BE2C (cell line): Measurements from ENCODE around the gene CMAS.

Source experiments
- DNase-seq: peaks from one replicate; pipeline ENCODE4 v3.0.0-alpha.2; 2020
- H3K27me3 ChIP-seq: fragments of 250-450 bp; sonication (Bioruptor Pico); 2 replicates; pipeline ENCODE4 v1.5.1; 2020; ENCODE audit warnings: mild to moderate bottlenecking
- H3K36me3 ChIP-seq: fragments of 250-450 bp; sonication (Bioruptor Pico); 2 replicates; pipeline ENCODE4 v1.5.1; 2020; ENCODE audit warnings: mild to moderate bottlenecking
- H3K4me1 ChIP-seq: fragments of 250-450 bp; sonication (Bioruptor Pico); 2 replicates; pipeline ENCODE4 v1.5.1; 2020
- H3K4me3 ChIP-seq: 2 replicates; pipeline ENCODE4 v1.5.1; 2011; ENCODE audit warnings: low read depth, low read length
- H3K9me3 ChIP-seq: fragments of 250-450 bp; sonication (Bioruptor Pico); 2 replicates; pipeline ENCODE4 v1.5.1; 2020
- TF ChIP-seq, protein P1 (sequence below): IDR thresholded peaks from 2 replicates; pipeline ENCODE4 v1.5.1; 2012; ENCODE audit warnings: mild to moderate bottlenecking, low read depth, low read length

The CMAS gene

DNA sequence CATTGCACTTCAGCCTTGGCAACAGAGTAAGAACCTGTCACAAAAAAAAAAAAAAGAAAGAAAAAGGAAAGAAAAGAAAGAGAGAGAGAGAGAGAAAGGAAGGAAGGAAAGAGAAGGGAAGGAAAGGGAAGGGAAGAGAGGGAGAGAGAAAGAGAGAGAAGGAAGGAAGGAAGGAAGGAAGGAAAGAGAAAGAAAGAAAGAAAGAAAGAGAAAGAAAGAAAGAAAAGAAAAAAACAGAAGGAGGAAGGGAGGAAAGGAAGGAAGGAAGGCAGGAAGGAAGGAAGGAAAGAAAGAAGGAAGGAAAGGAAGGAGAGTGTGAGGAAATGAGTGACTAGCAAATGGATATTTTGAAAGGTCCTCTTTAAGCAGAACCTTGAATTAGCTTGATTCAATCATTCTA is 13.3 kb upstream of the CMAS start:
- TF ChIP-seq, protein P1, sequence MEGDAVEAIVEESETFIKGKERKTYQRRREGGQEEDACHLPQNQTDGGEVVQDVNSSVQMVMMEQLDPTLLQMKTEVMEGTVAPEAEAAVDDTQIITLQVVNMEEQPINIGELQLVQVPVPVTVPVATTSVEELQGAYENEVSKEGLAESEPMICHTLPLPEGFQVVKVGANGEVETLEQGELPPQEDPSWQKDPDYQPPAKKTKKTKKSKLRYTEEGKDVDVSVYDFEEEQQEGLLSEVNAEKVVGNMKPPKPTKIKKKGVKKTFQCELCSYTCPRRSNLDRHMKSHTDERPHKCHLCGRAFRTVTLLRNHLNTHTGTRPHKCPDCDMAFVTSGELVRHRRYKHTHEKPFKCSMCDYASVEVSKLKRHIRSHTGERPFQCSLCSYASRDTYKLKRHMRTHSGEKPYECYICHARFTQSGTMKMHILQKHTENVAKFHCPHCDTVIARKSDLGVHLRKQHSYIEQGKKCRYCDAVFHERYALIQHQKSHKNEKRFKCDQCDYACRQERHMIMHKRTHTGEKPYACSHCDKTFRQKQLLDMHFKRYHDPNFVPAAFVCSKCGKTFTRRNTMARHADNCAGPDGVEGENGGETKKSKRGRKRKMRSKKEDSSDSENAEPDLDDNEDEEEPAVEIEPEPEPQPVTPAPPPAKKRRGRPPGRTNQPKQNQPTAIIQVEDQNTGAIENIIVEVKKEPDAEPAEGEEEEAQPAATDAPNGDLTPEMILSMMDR: no peak
- no peaks in the 10 kb centered on the region for H3K4me1 ChIP-seq
- H3K9me3 ChIP-seq: no peaks in the 10 kb centered on the region
- no peak overlapping the region for H3K4me3 ChIP-seq
- no peaks in the 10 kb centered on the region for H3K27me3 ChIP-seq
- DNase-seq: no peak
- no peaks in the 10 kb centered on the region for H3K36me3 ChIP-seq

DNA sequence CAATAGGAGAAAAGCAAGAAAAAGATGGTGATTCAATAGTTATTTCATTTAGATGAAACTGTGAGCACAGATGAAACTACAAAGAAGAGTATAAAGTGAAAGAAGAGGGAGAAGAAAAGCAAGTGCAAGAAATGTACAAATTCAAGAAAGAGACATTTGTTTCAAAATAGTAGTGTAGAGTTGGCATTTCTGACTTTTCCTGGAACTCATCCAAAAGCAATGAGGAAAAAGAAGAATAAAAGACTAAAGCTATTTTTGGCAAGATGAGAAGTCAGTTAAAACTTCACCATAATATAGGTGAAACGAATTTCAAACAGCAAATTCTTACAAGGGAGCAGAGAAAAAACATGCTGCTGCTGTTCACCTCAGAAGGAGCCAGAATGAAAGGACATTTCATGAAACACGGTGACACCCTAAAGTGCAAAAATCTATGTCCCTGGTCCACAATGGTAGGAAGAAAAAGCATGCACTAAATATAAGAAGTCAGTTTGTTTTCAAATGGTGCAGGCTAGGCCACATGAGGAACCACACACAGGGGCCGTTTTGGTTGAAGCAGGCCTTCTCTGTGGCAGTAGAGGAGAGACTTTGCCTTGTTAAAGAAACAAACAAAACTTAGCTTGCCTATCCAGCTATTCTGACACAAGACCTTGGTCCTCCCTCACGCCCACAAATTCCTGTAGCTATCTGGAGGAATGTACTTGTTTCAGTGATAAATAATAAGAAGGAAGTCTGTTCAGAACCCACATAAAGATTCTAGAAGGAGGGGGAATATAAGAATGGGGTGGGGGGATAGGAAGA is 11.1 kb upstream of the CMAS start:
- no peaks in the 10 kb centered on the region for H3K4me1 ChIP-seq
- no peak overlapping the region for H3K4me3 ChIP-seq
- no peaks in the 10 kb centered on the region for H3K27me3 ChIP-seq
- TF ChIP-seq, protein P1: no peak
- DNase-seq: no peak
- H3K9me3 ChIP-seq: no peaks in the 10 kb centered on the region
- H3K36me3 ChIP-seq: no peaks in the 10 kb centered on the region

DNA sequence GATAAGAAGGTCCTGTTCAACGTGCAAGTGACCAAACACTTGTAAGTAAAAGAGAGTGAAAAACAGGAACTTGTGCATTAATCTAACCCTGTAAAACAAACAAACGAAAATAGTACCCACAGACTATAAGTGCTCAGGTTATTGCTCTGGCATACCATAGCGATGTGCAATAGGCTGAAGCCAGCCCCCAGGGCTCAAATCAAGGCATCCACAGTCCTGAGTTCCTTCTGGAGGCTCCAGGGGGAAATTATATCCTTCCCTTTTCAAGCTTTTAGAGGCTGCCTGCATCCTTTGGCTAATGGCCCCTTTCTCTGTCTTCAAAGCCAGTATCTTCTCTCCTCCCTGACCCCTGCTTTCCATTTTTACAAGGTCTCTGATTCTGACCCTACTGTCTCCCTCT is 8.1 kb upstream of the CMAS start:
- Histone ChIP-seq H3K27me3 (no peaks in the 10 kb centered on the region), H3K9me3 (no peaks in the 10 kb centered on the region), H3K4me1 (no peaks in the 10 kb centered on the region), H3K4me3 (no peak overlapping the region), H3K36me3 (no peaks in the 10 kb centered on the region)
- no peak for DNase-seq
- TF ChIP-seq, protein P1: no peak

DNA sequence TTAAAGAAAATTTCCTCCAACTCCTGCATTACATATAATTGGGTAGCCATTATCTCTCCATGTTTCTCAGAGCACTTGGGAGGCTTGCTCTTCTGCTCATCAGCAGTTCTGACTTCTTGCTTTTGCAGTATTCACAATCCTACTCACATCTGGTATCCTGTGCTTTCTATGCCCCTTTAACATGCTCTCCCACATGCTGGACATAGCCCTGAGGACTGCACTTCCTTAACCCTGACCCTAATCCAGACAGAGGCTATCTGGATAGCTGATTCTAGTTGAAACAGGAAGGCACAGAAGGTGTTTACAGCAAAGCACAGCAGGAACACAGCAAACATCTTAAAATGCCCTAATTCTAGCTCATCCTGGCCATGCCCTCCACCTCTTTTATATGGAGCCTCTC is 7.3 kb upstream of the CMAS start:
- TF ChIP-seq, protein P1: no peak
- H3K4me1 ChIP-seq: no peaks in the 10 kb centered on the region
- H3K9me3 ChIP-seq: no peaks in the 10 kb centered on the region
- H3K4me3 ChIP-seq: no peak overlapping the region
- H3K36me3 ChIP-seq: no peaks in the 10 kb centered on the region
- no peaks in the 10 kb centered on the region for H3K27me3 ChIP-seq
- DNase-seq: no peak

DNA sequence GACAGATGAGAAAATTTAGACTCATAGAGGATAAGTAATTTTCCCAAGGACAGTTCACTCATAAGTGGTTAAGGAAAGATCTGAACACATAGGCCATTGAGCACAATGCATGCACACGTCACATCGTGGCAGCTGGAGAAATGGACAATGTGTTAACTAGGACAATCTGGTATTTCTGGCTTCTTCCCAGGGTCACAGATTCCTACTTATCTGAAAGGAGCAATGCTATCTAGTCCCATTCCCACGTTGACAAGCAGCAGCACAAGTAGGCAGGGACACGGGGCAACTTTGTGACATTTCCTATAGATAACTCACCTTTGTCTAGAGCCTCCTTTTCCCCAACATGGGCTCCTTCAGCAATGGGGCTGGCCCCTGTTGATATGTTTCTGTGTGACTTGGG is 6.7 kb upstream of the CMAS start:
- no peak for DNase-seq
- no peaks in the 10 kb centered on the region for H3K36me3 ChIP-seq
- no peaks in the 10 kb centered on the region for H3K9me3 ChIP-seq
- H3K4me3 ChIP-seq: no peak overlapping the region
- no peaks in the 10 kb centered on the region for H3K4me1 ChIP-seq
- TF ChIP-seq, protein P1: no peak
- no peaks in the 10 kb centered on the region for H3K27me3 ChIP-seq

DNA sequence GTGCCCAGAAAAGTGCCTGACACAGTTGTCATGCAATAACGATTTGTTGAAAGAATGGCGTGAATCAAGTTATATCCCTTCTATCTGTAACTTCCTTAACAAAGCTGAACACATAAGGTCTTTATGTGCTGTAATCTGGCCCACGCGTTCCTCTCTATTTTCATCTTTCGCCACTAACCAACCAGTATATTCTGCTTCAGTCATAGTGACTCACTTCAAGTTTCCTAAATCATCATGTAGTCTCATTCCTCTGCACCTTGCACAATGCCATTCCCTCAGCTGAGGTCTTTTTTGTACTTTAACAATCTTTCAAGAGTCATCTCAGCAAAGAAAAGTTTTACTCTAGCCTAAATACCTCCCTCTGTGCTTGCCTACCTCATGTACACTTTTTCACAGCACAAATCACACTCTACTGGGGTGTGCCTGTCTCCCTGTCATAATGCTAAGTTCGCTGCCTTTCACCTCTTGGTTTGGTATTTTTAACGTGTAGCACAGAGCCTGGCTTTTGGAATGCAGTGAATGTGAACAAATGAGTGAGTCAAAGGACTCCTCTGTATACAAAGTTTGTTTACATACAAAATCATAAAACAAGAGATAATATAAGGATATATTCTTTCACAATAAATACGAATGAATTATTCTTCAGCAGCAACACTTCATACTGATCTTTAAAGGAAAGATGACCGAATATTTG is 2.9 kb upstream of the CMAS start:
- Histone ChIP-seq H3K27me3 (no peaks in the 10 kb centered on the region), H3K4me3 (no peak overlapping the region), H3K9me3 (no peaks in the 10 kb centered on the region), H3K36me3 (no peaks in the 10 kb centered on the region), H3K4me1 (no peaks in the 10 kb centered on the region)
- DNase-seq: no peak
- TF ChIP-seq, protein P1: no peak
